Right forelimb (tissue), 1 donor: ENCODE results near the gene SEM1.
"Not testable (repeated sequence)": the region's sequence is repeated elsewhere in the genome, so short reads cannot be mapped to it uniquely, and the experiment has no call there.

ENCODE experiments used
- DNase-seq: peaks from one replicate; pipeline ENCODE4 v3.0.0-alpha.2; 2018

The SEM1 gene

GRCh38 chr7:96658022-96658412 is 51.6 kb downstream of the SEM1 start:
- no peak for DNase-seq

- DNase-seq = no peak
These were observed 52.2 kb downstream of the SEM1 start for GRCh38 chr7:96657347-96658021.

- DNase-seq = no peak
These were observed 53.7 kb downstream of the SEM1 start for GRCh38 chr7:96655956-96656355.

GRCh38 chr7:96654630-96655188 is 54.9 kb downstream of the SEM1 start:
- no peak for DNase-seq

- DNase-seq = no peak
These were observed 59.7 kb downstream of the SEM1 start for GRCh38 chr7:96649981-96650380.

- no peak for DNase-seq
These were observed 60.9 kb downstream of the SEM1 start for GRCh38 chr7:96648784-96649183.

- DNase-seq = no peak
These were observed 61.9 kb downstream of the SEM1 start for GRCh38 chr7:96647733-96648132.

GRCh38 chr7:96645084-96645483 is 64.6 kb downstream of the SEM1 start:
- DNase-seq = no peak

- DNase-seq = not testable (repeated sequence)
These were observed 66.2 kb downstream of the SEM1 start for GRCh38 chr7:96643436-96643835.

GRCh38 chr7:96640054-96640453 is 69.6 kb downstream of the SEM1 start:
- DNase-seq = no peak
